Measurements from ENCODE around the gene PPP2R5C.
"Not testable (repeated sequence)": the region's sequence is repeated elsewhere in the genome, so short reads cannot be mapped to it uniquely, and the experiment has no call there.

Gene PPP2R5C

DNA sequence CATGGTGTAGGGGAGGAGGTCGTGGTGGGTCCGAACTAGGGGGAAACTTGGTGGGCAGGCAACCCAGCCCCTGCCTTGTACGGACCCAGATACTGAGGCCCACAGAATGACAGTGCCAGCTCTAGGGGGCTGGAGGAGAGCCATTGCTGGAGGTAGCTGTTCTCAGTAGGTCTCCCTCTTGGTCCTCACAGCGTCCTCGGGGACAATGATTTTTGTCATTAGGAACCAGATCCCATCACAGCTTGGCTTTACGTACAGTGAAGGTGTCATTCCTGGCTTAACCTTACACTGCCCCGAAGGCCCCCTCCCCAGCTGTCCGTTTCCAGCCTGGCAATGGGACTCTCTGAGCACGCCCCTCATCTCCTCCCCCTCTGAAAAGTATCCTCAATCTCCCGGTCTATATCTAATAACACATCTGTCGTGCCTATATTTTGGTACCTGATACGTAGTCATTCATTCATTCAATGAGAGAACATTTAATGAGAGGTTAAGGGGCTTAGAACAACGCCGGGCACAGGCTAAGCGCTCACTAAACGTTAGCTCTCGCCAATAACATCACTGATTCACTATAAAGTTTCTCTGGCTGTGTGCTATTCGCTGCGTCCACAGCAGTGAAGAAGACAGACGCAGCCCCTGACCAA, 202.3 kb downstream of the PPP2R5C start:
- DNase-seq = no peak

DNA sequence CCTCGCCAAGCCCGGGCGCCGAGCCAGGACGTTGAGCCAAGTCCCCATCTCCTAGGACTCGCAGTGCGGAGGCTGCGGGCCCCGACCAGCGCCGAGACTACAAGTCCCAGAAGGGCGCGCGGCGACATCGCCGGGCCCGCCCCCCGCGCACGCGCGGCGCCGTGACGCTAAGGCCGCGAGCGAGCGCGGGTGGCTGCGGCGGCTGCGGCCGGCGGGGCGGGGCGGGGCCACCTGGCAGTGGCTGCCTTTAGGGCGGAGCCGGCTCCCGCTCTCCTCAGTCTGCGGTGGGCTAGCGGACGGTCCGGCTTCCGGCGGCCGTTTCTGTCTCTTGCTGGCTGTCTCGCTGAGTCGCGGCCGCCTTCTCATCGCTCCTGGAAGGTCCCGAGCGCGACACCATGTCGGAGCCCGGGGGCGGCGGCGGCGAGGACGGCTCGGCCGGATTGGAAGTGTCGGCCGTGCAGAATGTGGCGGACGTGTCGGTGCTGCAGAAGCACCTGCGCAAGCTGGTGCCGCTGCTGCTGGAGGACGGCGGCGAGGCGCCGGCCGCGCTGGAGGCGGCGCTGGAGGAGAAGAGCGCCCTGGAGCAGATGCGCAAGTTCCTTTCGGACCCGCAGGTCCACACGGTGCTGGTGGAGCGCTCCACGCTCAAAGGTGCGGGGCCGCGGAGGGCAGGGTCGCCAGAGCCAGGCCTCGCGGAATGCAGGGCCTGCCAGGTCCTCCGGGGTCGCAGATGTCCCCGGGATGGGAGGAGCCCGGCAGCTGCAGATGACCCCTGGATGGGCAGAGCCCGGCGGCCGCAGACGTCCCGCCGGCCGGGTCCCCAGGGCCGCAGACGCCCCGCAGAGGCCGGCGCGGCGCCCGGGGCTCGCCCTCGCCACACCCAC, 203.0 kb downstream of the PPP2R5C start, which contains the start of gene DYNC1H1:
Gene DYNC1H1, plus strand, starts transcription at position 277 of the 884 bp plus-strand sequence. Its CDS starts 119 bp downstream, at position 396.
- peak; percentile 44 to 98 (median 90) for DNase-seq

DNA sequence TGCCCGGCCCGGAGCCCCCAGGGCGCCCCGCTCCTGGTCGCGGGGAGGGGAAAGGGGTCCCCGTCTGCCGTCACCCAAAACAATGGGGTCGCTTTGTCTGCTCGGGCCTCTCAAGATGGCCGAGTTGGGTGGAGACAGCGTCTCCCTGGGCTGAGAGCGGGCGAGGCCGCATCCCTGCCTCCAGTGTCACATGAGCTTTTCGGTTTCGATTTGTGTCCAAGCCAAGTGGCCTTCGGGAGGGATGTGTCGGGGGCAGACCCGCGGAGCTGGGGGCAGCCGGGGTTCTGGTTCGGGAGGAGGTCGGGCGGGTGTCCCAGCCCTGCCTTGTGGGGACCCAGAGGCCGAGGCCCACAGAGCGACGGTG, 203.7 kb downstream of the PPP2R5C start:
- DNase-seq = peak in 53 of 58 donors; percentile 27 to 78 (median 63)

DNA sequence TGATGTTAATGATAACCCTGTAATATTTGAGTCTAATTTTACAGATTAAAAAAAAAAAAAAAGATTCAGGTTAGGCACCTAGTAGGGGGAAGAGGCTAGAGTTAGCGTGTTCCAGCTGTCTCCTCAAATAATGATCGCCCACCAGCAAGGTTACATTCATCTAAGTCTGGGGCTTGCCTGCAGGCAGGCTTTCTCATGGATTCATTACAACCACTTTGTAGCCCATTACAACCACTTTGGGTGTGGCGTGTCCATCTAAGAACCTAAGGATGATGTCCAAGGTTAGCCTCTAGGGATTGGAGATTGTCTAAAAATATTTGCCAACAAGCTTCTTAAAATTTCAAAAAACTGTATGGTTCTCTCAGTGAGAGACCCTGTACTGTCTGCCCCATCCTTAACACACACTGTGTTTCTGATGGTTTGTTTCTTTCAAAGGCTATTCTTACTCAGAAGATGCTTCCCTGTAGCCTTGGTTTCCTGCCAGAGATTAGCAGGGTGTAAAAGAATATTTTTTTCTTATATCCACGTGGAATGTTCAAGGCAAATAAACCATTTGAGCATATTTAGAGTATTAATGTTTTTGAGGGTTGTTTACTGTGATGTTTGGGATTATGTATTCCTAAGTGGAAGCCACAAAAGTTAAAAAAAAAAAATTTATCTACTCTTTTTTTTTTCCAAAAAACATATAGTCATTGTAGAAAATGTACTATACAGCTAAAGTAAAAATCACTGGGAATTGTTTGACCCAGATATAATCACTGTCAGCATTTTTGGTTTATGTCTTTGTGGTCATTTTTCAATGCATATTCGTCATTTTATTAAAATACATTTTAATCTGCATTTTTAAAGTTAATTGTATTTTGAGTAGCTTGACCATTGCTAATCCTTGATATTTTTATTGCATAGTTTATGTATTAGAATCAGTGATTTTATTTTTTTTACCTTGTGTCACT, 204.5 kb downstream of the PPP2R5C start:
- no peak for DNase-seq

DNA sequence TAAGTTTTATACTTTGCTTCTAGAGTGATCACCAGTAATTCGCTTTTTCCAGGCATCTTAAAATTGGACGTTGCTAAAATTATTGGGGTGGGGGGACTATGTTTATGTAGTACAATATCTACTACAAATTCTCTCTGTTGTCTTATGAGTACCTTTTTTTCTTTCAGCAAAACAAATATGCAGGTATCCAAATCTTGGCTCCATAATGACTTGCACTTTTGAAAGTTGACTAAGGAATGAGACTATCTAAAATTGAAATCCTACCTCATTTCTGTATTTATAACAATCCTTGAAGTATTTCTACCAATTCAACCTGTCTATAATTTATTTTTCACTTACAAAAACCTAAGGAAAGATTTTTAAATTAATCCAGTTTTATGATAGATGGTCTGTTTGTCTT, 205.2 kb downstream of the PPP2R5C start:
- DNase-seq = no peak

DNA sequence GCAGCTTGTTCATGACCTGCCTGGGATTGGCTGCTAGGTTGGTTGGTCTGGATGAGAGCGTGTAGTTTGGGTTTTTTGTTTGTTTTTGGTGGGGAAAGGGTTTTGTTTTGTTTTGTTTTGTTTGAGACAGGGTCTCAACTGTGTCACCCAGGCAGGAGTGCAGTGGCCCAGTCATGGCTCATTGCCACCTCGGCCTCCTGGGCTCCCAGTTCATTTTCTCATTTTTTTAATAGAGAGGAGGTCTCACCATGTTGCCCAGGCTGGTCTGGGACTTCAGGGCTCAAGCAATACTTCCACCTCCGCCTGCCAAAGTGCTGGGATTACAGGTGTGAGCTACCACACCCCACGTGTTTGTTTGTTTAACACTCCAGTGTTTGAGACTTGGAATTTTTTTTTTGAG, 206.7 kb downstream of the PPP2R5C start:
- no peak for DNase-seq

DNA sequence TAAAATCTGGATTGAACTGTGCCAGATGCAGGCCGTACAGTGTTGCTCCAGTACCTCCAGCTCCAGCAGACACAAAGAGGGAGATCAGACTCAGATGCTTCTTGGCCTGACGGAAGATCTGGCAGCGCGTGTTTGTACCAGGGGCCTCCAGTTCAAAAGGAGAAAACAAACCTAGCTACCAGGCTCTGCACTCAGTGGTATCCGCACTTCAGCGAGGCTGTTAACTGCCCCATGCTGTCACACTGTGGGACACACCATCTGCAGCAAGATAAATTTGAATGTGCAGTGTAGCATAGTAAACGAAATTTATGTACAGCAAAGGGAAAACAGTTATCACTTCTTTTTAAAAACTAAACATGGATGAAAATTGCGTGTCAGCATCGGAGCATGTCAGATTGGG, 208.0 kb downstream of the PPP2R5C start:
- peak in 2 of 58 donors; percentile 9 to 15 for DNase-seq

DNA sequence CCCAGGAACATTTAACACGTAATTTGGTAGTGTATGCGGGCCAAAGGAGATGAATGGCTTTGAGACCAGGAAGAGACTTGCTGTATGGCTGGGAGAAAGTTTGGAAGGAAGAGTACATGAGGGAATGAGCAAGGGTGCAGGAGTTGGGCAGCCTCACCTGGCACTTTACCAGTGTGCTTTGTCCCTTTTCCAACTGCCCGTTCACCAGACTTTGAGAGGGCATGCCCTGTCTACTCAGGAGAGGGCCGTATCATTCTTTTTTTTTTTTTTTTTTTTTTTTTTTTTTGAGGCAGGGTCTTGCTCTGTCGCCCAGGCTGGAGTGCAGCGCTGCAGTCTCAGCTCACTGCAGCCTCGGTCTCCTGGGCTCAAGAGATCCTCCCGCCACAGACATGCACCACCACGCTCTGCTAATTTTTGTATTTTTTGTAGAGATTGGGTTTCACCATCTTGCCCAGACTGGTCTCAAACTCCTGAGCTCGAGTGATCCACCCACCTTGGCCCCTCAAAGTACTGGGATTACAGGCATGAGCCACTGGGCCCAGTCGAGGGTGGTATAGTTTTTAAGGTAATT, 209.4 kb downstream of the PPP2R5C start:
- no peak for DNase-seq

DNA sequence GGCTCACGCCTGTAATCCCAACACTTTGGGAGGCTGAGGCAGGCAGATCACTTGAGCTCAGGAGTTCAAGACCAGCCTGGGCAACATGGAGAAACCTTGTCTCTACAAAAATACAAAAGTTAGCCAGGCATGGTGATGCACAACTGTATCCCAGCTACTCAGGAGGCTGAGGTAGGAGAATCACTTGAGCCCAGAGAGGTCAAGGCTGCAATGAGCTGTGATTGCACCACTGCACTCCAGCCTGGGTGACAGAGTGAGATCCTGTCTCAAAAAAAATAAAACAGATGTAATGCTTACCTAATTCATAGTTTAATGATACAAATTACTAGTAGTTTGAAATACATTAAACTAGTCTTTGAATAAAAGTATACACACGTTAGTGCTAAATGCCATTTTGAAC, 209.9 kb downstream of the PPP2R5C start:
- DNase-seq = not testable (repeated sequence)

DNA sequence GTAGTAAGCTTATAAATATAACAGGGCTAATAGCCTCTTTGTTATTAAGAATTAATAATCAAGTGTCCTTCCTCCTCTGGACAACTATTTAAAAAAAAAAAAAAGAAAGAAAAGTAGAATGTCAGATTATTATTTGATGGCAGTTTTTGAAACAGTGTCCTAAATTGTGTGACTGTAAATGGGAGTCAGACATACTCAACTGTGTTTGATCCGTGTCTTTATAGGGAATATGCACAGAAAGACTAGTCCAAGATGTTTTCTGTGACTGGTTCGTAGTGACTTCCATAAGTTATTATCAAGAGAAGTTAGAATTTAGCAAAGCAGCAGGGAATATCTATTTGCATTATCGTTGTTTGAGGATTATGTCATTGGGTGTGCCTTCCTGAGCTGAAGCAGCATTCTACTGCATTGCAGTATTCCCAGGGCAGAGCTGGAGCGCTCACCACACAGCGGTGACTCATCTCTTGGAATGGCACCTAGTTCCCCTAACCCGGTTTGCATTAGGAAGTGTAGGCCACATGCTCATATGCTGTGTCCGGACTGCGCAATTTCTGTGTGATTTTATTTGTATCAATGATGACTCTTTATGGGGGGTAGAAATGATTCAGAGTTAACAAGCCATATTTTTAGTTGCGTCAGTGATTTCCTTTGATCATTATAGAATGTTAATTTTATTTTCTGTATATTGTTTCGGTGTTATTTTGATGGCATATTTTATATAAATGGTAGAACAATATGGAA, 210.8 kb downstream of the PPP2R5C start:
- peak in 36 of 58 donors; percentile 3 to 84 (median 41) for DNase-seq

DNA sequence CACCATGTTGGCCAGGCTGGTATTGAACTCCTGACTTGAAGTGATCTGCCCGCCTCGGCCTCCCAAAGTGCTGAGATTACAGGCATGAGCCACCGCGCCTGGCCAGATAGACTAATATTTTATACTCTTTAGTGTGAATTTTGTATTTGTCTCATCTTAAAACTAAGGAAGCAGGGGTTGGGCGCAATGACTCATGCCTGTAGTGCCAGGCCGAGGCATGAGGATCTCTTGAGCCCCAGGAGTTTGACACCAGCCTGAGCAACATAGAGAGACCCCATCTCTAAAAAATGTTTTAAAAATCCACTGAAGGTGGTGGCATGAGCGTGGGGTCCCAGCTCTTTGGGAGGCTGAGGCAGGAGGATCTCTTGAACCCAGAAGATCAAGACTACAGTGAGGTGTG, 211.8 kb downstream of the PPP2R5C start:
- no peak for DNase-seq

DNA sequence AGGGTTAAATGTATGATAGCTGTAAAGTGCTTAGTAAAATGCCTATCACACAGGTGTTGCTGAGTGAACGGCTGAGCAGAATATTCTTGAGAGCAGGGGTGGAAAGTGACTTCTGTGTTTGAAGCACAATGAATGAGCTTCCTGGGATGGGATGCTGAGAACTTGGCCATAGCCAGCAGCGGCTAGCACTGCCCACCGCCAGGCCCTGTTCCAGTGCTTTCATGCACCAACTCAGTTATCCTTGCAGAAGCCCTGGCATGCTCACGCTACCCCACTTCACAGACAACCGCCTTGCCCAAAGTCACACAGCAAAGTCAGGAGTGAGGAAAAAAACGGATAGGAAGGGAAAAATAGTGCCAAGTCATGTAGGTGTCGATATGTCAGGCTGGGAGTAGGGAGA, 213.7 kb downstream of the PPP2R5C start:
- peak in 1 of 58 donors; percentile 5 for DNase-seq
